H1 (cell line): ENCODE data around the gene ADIPOQ. TPM values are rescaled to one million over a fixed set of nuclear protein-coding genes. Genes with fewer than 3 reads are reported as not detected.

ENCODE experiments used
- CTCF ChIA-PET: fragments of 300-600 bp; sonication (Branson Sonifier 250); formaldehyde crosslinking; loops from one replicate; lab custom pipeline; 2021; ENCODE audit not compliant: partially characterized antibody; lab: Charles Lee
- POLR2A ChIA-PET: fragments of 300-600 bp; sonication (Branson Sonifier 250); formaldehyde crosslinking; loops from one replicate; lab custom pipeline; 2021; ENCODE audit warnings: inconsistent platforms; ENCODE audit not compliant: partially characterized antibody; lab: Charles Lee
- DNase-seq, 2 experiments: peaks; one replicate each; pipeline versions ENCODE4 v3.0.0 to v3.0.0-alpha.2; 2010 to 2022; ENCODE audit warnings: low spot score in 2 of 2, low read depth in 1 of 2, mixed read lengths in 1 of 2
- FAIRE-seq: peaks from 2 replicates; lab custom pipeline; 2011; peaks lifted over from hg19 to GRCh38; lab: Jason Lieb, UNC
- H2AFZ ChIP-seq: 2 replicates; pipeline ENCODE4 v1.8.1; 2012; ENCODE audit warnings: low read length, inconsistent platforms
- H2AK5ac ChIP-seq: 2 replicates; pipeline ENCODE4 v1.6.1; 2013; ENCODE audit warnings: low read depth, low read length
- H2BK120ac ChIP-seq: replicated peaks from 2 replicates; pipeline ENCODE3; 2013; ENCODE audit warnings: low read depth, low read length, inconsistent platforms
- H2BK12ac ChIP-seq: 2 replicates; pipeline ENCODE4 v1.6.1; 2013; ENCODE audit warnings: low read depth, low read length
- H2BK15ac ChIP-seq: 2 replicates; pipeline ENCODE4 v1.6.1; 2013; ENCODE audit warnings: low read length
- H2BK20ac ChIP-seq: 2 replicates; pipeline ENCODE4 v1.6.1; 2013; ENCODE audit warnings: low read length
- H2BK5ac ChIP-seq: 2 replicates; pipeline ENCODE4 v1.6.1; 2013; ENCODE audit warnings: low read depth, low read length
- H3K14ac ChIP-seq: 2 replicates; pipeline ENCODE4 v1.6.1; 2013; ENCODE audit warnings: inconsistent platforms; ENCODE audit not compliant: insufficient read length
- H3K18ac ChIP-seq: 2 replicates; pipeline ENCODE4 v1.6.1; 2013; ENCODE audit warnings: low read length; ENCODE audit errors: extremely low read depth
- H3K23ac ChIP-seq: 2 replicates; pipeline ENCODE4 v1.6.1; 2013; ENCODE audit warnings: inconsistent platforms; ENCODE audit not compliant: insufficient read length
- H3K23me2 ChIP-seq: 2 replicates; pipeline ENCODE4 v1.6.1; 2013; ENCODE audit warnings: low read depth, low read length
- H3K27ac ChIP-seq: 2 replicates; pipeline ENCODE4 v1.6.1; 2011; ENCODE audit warnings: low read depth, low read length, inconsistent platforms
- H3K27me3 ChIP-seq, 4 experiments: replicated peaks in 1 of 4; 1 replicate in 1 of 4; 2 replicates in 3 of 4; pipeline versions ENCODE4 v1.6.1 to v1.8.1; 2011 to 2013; ENCODE audit warnings: low read length in 3 of 4, mild to moderate bottlenecking in 3 of 4, inconsistent platforms in 2 of 4, mixed read lengths in 2 of 4, moderate library complexity in 1 of 4; ENCODE audit not compliant: control insufficient read depth in 3 of 4, insufficient read depth in 3 of 4; ENCODE audit errors: extremely low read depth in 1 of 4
- H3K36me3 ChIP-seq, 4 experiments: 2 replicates each; pipeline versions ENCODE4 v1.6.1 to v1.8.1; 2011 to 2013; ENCODE audit warnings: mild to moderate bottlenecking in 4 of 4, low read length in 3 of 4, moderate library complexity in 2 of 4, control low read depth in 1 of 4, inconsistent platforms in 1 of 4; ENCODE audit not compliant: insufficient read depth in 4 of 4, control insufficient read depth in 2 of 4
- H3K4ac ChIP-seq: replicated peaks from 2 replicates; pipeline ENCODE3; 2013; ENCODE audit warnings: low read length, low read depth, mixed read lengths, inconsistent platforms; ENCODE audit not compliant: insufficient read length
- H3K4me1 ChIP-seq, 4 experiments: replicated peaks in 1 of 4; 1 replicate in 1 of 4; 2 replicates in 3 of 4; pipeline versions ENCODE4 v1.6.1 to v1.8.1; 2011 to 2013; ENCODE audit warnings: low read length in 3 of 4, inconsistent platforms in 2 of 4, mixed read lengths in 1 of 4; ENCODE audit not compliant: insufficient read depth in 4 of 4, control insufficient read depth in 3 of 4
- H3K4me2 ChIP-seq, 2 experiments: 2 replicates each; pipeline versions ENCODE4 v1.6.1 to v1.8.1; 2011 to 2013; ENCODE audit warnings: low read depth in 2 of 2, low read length in 2 of 2, control low read depth in 1 of 2, inconsistent platforms in 1 of 2, mild to moderate bottlenecking in 1 of 2; ENCODE audit not compliant: insufficient read depth in 1 of 2
- H3K4me3 ChIP-seq, 4 experiments: fragments of 200-600, 300-600 bp in 1 of 4; sonication (generic), shearing (Covaris generic), sonication (Bioruptor Twin) in 1 of 4; 2 replicates each; pipeline versions ENCODE4 v1.5.1 to v1.8.1; 2011 to 2016; ENCODE audit warnings: low read length in 4 of 4, low read depth in 3 of 4, control low read depth in 2 of 4, inconsistent platforms in 2 of 4, mild to moderate bottlenecking in 2 of 4, mixed read lengths in 1 of 4, moderate library complexity in 1 of 4; ENCODE audit not compliant: insufficient read depth in 2 of 4; ENCODE audit errors: extremely low read depth in 1 of 4
- H3K56ac ChIP-seq: replicated peaks from 2 replicates; pipeline ENCODE3; 2013; ENCODE audit warnings: low read depth, mild to moderate bottlenecking, mixed read lengths, low read length, inconsistent platforms; ENCODE audit not compliant: insufficient read length
- H3K79me1 ChIP-seq: 2 replicates; pipeline ENCODE4 v1.6.1; 2013; ENCODE audit warnings: low read depth, low read length, control low read depth
- H3K79me2 ChIP-seq, 2 experiments: 2 replicates each; pipeline versions ENCODE4 v1.6.1 to v1.8.1; 2012 to 2013; ENCODE audit warnings: low read length in 2 of 2, mild to moderate bottlenecking in 2 of 2, inconsistent platforms in 1 of 2; ENCODE audit not compliant: insufficient read depth in 2 of 2, control insufficient read depth in 1 of 2
- H3K9ac ChIP-seq, 4 experiments: replicated peaks in 1 of 4; 1 replicate in 1 of 4; 2 replicates in 3 of 4; pipeline versions ENCODE4 v1.6.1 to v1.8.1; 2011 to 2013; ENCODE audit warnings: low read depth in 3 of 4, low read length in 3 of 4, control low read depth in 2 of 4, mild to moderate bottlenecking in 2 of 4, moderate library complexity in 2 of 4, inconsistent platforms in 1 of 4; ENCODE audit errors: extremely low read depth in 1 of 4
- H3K9me3 ChIP-seq, 2 experiments: 2 replicates each; pipeline versions ENCODE4 v1.6.1 to v1.8.1; 2012 to 2013; ENCODE audit warnings: mild to moderate bottlenecking in 2 of 2, moderate library complexity in 2 of 2, control low read depth in 1 of 2, inconsistent platforms in 1 of 2, low read depth in 1 of 2, low read length in 1 of 2, mixed read lengths in 1 of 2; ENCODE audit not compliant: insufficient read depth in 2 of 2
- H4K20me1 ChIP-seq, 2 experiments: replicated peaks in 1 of 2; 2 replicates each; pipeline versions ENCODE3 to v1.8.1; 2011 to 2013; ENCODE audit warnings: inconsistent platforms in 2 of 2, low read length in 2 of 2, mild to moderate bottlenecking in 1 of 2; ENCODE audit not compliant: insufficient read depth in 2 of 2, control insufficient read depth in 1 of 2
- H4K5ac ChIP-seq: 2 replicates; pipeline ENCODE4 v1.6.1; 2013; ENCODE audit warnings: low read length, low read depth, mixed read lengths, inconsistent platforms; ENCODE audit not compliant: insufficient read length
- H4K8ac ChIP-seq: 2 replicates; pipeline ENCODE4 v1.8.0; 2013; ENCODE audit warnings: mild to moderate bottlenecking, moderate library complexity, low read length, inconsistent platforms; ENCODE audit not compliant: insufficient read depth; ENCODE audit errors: extremely low read depth
- H4K91ac ChIP-seq: replicated peaks from 2 replicates; pipeline ENCODE3; 2013; ENCODE audit warnings: low read length, mixed read lengths, inconsistent platforms; ENCODE audit not compliant: insufficient read length
- ASH2L ChIP-seq: fragments of 200-600, 300-600 bp; sonication (generic); IDR thresholded peaks from one replicate; pipeline ENCODE4 v1.7.1; 2017; ENCODE audit warnings: low read length
- BRCA1 ChIP-seq: IDR thresholded peaks from 2 replicates; pipeline ENCODE4 v1.6.1; 2012; ENCODE audit warnings: low read depth, low read length, improper control_type of control experiment
- CEBPB ChIP-seq: IDR thresholded peaks from 2 replicates; pipeline ENCODE4 v1.6.1; 2012; ENCODE audit warnings: low read depth, low read length
- EP300 ChIP-seq, 2 experiments: IDR thresholded peaks; 1 replicate in 1 of 2; 2 replicates in 1 of 2; pipeline ENCODE4 v1.6.1; 2011 to 2012; ENCODE audit warnings: low read depth in 2 of 2, low read length in 2 of 2, mild to moderate bottlenecking in 2 of 2, borderline replicate concordance in 1 of 2, inconsistent platforms in 1 of 2, moderate library complexity in 1 of 2
- GABPA ChIP-seq: IDR thresholded peaks from 2 replicates; pipeline ENCODE4 v1.6.1; 2011; ENCODE audit warnings: mild to moderate bottlenecking, low read length, moderate library complexity, borderline replicate concordance; ENCODE audit not compliant: insufficient read depth
- JUN ChIP-seq: IDR thresholded peaks from 2 replicates; pipeline ENCODE4 v1.6.1; 2011; ENCODE audit warnings: low read depth, mild to moderate bottlenecking, improper control_type of control experiment, low read length
- KDM5A ChIP-seq: fragments of 200-600 bp; IDR thresholded peaks from 2 replicates; pipeline ENCODE4 v1.7.1; 2012; ENCODE audit warnings: mild to moderate bottlenecking, low read length, inconsistent platforms, mixed read lengths
- NANOG ChIP-seq: IDR thresholded peaks from 2 replicates; pipeline ENCODE4 v1.6.1; 2011; ENCODE audit warnings: low read length, low read depth, mild to moderate bottlenecking, inconsistent platforms; ENCODE audit not compliant: insufficient read depth, poor library complexity, severe bottlenecking
- POLR2A ChIP-seq, 2 experiments: IDR thresholded peaks; 1 replicate in 1 of 2; 2 replicates in 1 of 2; pipeline ENCODE4 v1.6.1; 2011; ENCODE audit warnings: low read depth in 2 of 2, low read length in 2 of 2, mild to moderate bottlenecking in 2 of 2; ENCODE audit errors: control extremely low read depth in 1 of 2
- RBBP5 ChIP-seq: IDR thresholded peaks from 2 replicates; pipeline ENCODE4 v1.7.1; 2012; ENCODE audit warnings: low read depth, mild to moderate bottlenecking, inconsistent platforms, low read length, moderate library complexity, borderline replicate concordance
- RXRA ChIP-seq: IDR thresholded peaks from 2 replicates; pipeline ENCODE4 v1.6.1; 2011; ENCODE audit warnings: low read depth, mild to moderate bottlenecking, low read length, moderate library complexity; ENCODE audit not compliant: insufficient read depth
- SIN3A ChIP-seq, 2 experiments: IDR thresholded peaks in 1 of 2; conservative IDR thresholded peaks in 1 of 2; 2 replicates each; pipeline ENCODE4 v1.6.1; 2011 to 2012; ENCODE audit warnings: low read length in 2 of 2, improper control_type of control experiment in 1 of 2, low read depth in 1 of 2, mild to moderate bottlenecking in 1 of 2
- SP4 ChIP-seq: IDR thresholded peaks from 2 replicates; pipeline ENCODE4 v1.6.1; 2012; ENCODE audit warnings: low read length, inconsistent platforms
- WGBS, 2 experiments: shearing (Covaris generic) in 1 of 2; methylation state at CpG; one replicate each; pipeline versions ENCODE4 v1.1.6 to v1.1.7; 2013 to 2015; ENCODE audit warnings: low lambda C conversion rate in 2 of 2, mixed read lengths in 2 of 2, inconsistent platforms in 1 of 2, low coverage in 1 of 2, missing lambda C conversion rate in 1 of 2; ENCODE audit not compliant: insufficient replicate concordance in 2 of 2, insufficient coverage in 1 of 2, insufficient read length in 1 of 2; ENCODE audit errors: extremely low coverage in 1 of 2, missing lambda C conversion rate in 1 of 2; 5-methylcytosine and 5-hydroxymethylcytosine counted together
- polyA plus RNA-seq, 7 experiments: library from polyadenylated mRNA; depleted of rRNA in 3 of 7; stranded (reverse) in 5 of 7; unstranded in 2 of 7; fragments of >200 nt in 5 of 7; fragments of 200-250 nt in 2 of 7; gene quantifications; 1 replicate in 5 of 7; 2 replicates in 1 of 7; 4 replicates in 1 of 7; pipeline versions ENCODE4 v1.2.1 to v1.2.3, GENCODE V29; 2011 to 2013; ENCODE audit warnings: missing spikeins in 2 of 7, mixed read lengths in 2 of 7
- total RNA-seq: library from RNA; stranded (reverse); fragmentation: NEBNext Ultra II Directional; extraction: Animal tissue kit (Norgen Biotek cat#: 25700); gene quantifications from 2 replicates; pipeline ENCODE4 v1.2.1, GENCODE V29; 2021

The ADIPOQ gene
- total and polyA plus RNA-seq, 2 of the 8 experiments (the other 6 are each of a cell fraction or from before 2014, with no cell fraction given), result not detected

GRCh38 chr3:186882881-186883685 is 40.6 kb downstream of the ADIPOQ start:
- Histone ChIP-seq H3K4ac (no peak overlapping the region), H4K20me1 (no peaks in the 10 kb centered on the region), H4K5ac (no peak overlapping the region), H2AFZ (no peak overlapping the region), H3K4me3 (no peak overlapping the region), H3K56ac (no peak overlapping the region), H2BK120ac (no peak overlapping the region), H4K8ac (no peak overlapping the region), H3K9me3 (no peaks in the 10 kb centered on the region; a peak in 1 of 4 replicates), H3K79me1 (no peaks in the 10 kb centered on the region), H2AK5ac (no peak overlapping the region), H3K27me3 (no peaks in the 10 kb centered on the region), H3K27ac (no peak overlapping the region), H3K18ac (no peak overlapping the region), H3K23ac (no peak overlapping the region), H2BK12ac (no peak overlapping the region), H4K91ac (no peak overlapping the region), H3K4me1 (peaks cover 0 to 13% (median 9%) of the 10 kb centered on the region in 4 experiments; a peak in 4 of 7 replicates), H2BK5ac (no peak overlapping the region), H2BK20ac (no peak overlapping the region), H3K23me2 (no peaks in the 10 kb centered on the region), H3K4me2 (no peak overlapping the region), H2BK15ac (no peak overlapping the region), H3K79me2 (no peaks in the 10 kb centered on the region), H3K9ac (no peak overlapping the region), H3K36me3 (no peaks in the 10 kb centered on the region), H3K14ac (no peak overlapping the region)
- DNase-seq (no peak), FAIRE-seq (no peak)
- TF ChIP-seq JUN (no peak), POLR2A (IDR thresholded peaks at IDR 0.05; ENCODE audit: control extremely low read depth in 1 of 2, low read depth in 2 of 2, low read length in 2 of 2) (no peak), SIN3A (conservative IDR thresholded peaks at IDR 0.05 in 1 of 2, IDR thresholded peaks at IDR 0.05 in 1 of 2; ENCODE audit: low read depth in 1 of 2, low read length in 2 of 2) (no peak), NANOG (no peak), SP4 (no peak), RXRA (no peak), CEBPB (no peak), RBBP5 (no peak), GABPA (no peak), BRCA1 (no peak), KDM5A (no peak), EP300 (IDR thresholded peaks at IDR 0.05; ENCODE audit: borderline replicate concordance in 1 of 2, low read depth in 2 of 2, low read length in 2 of 2) (no peak), ASH2L (no peak)
- POLR2A ChIA-PET, result no interaction called here
- CTCF ChIA-PET, result no interaction called here
- 96% methylated on average over 6 of the region's 6 CpGs; no CpG with 5 or more reads in 1 of the 2 experiments for WGBS, 2 experiments
